RPMI7951 (cell line): ENCODE measurements around the gene C5orf52. TPM values are rescaled to one million over a fixed set of nuclear protein-coding genes. Genes with fewer than 3 reads are reported as not detected.
"Not testable (repeated sequence)": the region's sequence is repeated elsewhere in the genome, so short reads cannot be mapped to it uniquely, and the experiment has no call there.

ENCODE experiments used
- DNase-seq: peaks from one replicate; pipeline ENCODE4 v3.0.0-alpha.2; 2012; ENCODE audit warnings: low read depth
- total RNA-seq: library from RNA; depleted of rRNA; stranded (reverse); fragments of >200 nt; shearing (Covaris generic); gene quantifications from 2 replicates; pipeline ENCODE4 v1.2.3, GENCODE V29; 2014; rRNA removed

The C5orf52 gene
- total RNA-seq, 1 experiment from 2014 or later = not detected

DNA sequence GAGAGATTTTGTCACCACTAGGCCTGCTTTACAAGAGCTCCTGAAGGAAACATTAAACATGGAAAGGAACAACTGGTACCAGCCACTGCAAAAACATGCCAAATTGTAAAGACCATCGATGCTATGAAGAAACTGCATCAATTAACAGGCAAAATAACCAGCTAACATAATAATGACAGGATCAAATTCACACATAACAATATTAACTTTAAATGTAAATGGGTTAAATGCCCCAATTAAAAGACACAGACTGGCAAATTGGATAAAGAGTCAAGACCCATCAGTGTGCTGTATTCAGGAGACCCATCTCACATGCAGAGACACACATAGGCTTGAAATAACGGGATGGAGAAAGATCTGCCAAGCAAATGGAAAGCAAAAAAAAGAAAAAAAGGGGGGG, 51.6 kb downstream of the C5orf52 start:
- DNase-seq = not testable (repeated sequence)

DNA sequence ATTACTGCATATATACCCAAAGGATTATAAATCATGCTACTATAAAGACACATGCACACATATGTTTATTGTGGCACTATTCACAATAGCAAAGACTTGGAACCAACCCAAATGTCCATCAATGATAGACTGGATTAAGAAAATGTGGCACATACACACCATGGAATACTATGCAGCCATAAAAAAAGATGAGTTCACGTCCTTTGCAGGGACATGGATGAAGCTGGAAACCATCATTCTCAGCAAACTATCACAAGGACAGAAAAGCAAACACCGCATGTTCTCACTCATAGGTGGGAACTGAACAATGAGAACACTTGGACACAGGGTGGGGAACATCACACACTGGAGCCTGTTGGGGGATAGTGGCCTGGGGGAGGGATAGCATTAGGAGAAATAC, 55.3 kb downstream of the C5orf52 start:
- DNase-seq = not testable (repeated sequence)

DNA sequence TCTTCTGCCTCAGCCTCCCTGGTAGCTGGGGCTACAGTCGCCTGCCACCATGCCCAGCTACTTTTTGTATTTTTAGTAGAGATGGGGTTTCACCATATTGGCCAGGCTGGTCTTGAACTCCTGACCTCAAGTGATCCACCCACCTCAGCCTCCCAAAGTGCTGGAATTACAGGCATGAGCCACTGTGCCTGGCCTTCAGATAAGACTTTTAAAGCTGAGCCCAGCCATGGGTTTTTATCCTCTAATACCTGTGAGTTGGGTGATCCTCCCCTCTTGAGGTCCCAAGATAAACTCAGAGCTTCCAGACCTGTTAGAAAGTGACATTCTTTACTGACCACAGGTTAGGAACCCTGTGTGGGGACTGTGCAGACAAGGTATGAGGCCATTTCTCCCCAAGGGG, 56.5 kb downstream of the C5orf52 start:
- DNase-seq = not testable (repeated sequence)

Other genes with a start within 250 kb of the C5orf52 start
- 0.10 and 0.48 TPM in 2 replicates for gene NIPAL4, start 211.3 kb upstream of the C5orf52 start, total RNA-seq
- gene ADAM19, start 95.8 kb upstream of the C5orf52 start, total RNA-seq = 15.6 and 24.2 TPM in 2 replicates
- gene SOX30, start 19.1 kb upstream of the C5orf52 start, total RNA-seq = not detected in 2 replicates
- gene THG1L, start 59.9 kb downstream of the C5orf52 start, total RNA-seq = 17.3 and 21.7 TPM in 2 replicates
- gene LSM11, start 72.2 kb downstream of the C5orf52 start, total RNA-seq = 2.3 and 2.4 TPM in 2 replicates
- 35.6 and 36.6 TPM in 2 replicates for gene CLINT1, start 187.6 kb downstream of the C5orf52 start, total RNA-seq